HG03432 (cell line): ENCODE data around the gene C9orf72.

ENCODE experiments used
- ATAC-seq: cut with Tn5 transposase; IDR thresholded peaks from one replicate; pipeline ENCODE4 v1.9.1; 2021; ENCODE audit warnings: mild to moderate bottlenecking, moderate library complexity; ENCODE audit not compliant: unreplicated experiment

C9orf72 gene

DNA sequence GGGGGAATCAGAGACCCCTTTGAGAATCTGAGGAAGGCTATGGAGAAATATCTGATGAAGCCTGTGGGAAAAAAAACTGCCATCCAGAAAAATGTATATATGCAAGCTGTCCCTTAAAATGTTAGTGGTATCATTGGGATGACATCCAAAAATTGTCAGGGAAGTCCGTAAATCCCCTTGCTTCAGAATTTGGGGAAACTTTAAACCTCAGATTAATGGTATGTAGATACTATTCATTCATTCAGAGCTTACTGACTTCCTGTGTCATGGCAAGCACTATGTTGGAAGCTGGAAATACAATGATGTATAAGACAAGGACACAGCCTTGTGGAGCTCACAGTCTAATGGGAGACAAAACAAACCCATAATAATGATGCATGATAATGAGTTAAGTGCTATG, 32.8 kb downstream of the C9orf72 start:
- no peak for ATAC-seq

DNA sequence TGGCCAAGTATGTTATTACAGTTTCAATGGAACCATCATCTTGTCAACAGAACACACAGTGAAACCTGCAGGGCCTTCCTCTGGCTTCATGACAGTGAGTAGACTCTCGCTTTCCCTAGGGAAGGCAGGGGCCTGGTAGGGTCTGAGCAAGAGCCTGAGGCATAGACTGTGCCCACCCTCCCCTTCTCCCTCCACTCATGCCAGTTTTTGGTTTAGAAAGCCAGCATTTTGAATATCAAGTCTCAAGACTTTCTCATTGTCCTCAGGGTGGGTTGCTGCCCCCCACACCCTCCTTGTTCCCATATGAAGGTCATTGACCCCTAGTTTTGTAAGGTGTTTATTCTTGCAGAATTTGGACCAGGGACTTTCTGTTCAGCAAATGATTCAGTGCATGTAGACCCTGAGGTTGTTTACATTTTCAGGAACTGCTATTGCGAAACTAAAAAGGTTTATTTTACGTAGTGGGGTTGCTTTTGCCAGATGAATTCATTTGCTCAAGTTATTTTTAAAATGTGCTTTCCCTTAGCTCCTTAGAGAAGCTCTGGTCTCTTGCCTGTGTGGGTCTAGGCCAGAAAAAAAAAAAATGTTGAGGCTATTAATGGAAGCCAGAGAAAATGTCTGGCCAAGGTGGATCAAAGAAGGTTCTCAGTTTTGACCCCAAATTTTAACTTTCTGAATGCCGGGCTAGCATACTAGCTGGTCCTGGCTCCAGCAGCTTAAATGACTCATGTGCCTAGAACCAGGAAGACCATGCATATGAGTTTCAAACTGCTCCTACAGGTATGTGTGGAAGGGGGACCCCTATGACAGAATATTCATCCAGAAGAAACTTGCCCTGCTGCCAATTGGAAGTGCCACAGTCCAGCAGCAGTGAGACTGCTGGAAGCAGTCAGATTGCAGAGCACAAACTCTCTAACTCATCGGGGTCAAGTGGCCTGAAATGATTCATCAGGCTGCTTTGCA, 33.5 kb downstream of the C9orf72 start:
- ATAC-seq: peak; percentile 59

DNA sequence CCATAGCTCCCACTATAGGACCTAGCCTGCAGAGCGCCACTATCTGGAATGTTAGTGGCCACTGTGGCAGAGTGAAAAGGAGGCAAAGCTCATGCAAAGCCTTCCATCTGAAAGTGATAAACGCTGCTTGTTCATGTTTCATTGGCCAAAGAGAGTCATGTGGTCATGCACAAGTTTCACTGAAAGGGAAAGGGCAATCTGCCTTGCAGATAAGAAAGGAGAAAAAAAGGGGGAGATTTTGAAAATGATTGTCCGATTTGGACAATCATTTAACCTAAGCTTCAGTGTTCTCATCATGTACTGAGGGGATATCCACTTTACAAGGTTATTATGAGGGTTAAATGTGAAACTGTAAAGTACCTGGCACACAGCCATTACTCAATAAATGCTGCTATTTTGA, 34.6 kb downstream of the C9orf72 start:
- ATAC-seq: peak; percentile 60

GRCh38 chr9:27537756-27538155, 35.5 kb downstream of the C9orf72 start:
- ATAC-seq: no peak

DNA sequence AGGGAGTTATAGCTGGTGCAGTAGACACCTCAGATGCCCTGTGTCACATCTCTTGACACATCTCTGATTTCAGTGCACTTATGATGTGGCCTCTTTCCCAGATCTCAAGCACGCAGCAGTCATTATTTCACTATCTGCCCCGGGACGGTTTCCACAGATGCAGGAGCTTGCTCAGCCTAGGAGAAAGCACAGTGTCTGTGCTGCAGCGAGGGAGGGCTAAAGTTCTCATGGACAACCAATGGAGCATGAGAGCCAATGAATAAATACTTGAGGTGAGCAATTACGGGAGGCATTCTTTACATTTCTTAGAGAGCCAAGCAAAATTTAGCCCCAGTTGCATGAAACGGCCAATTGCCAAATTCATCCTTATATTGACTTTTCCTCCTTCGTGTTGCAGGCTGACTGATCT, 36.2 kb downstream of the C9orf72 start:
- no peak for ATAC-seq

DNA sequence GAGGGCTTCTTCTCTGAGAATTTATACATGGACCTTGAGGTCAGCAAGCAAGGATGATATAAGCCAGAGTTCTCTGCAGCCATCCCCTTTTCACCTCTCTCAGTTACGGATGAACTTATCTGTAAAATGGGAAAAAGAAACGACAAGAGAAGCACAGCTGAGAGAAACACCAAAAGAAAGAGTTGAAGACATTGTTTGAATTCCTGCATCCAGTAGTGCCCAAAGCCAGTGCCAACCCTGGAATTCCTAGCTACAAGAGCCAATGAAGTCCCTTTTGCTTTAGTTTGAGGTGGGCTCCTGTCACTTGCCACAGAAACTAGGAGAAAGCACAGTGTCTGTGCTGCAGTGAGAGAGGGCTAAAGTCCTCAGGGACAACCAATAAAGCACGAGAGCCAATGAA, 37.1 kb downstream of the C9orf72 start:
- ATAC-seq: no peak

DNA sequence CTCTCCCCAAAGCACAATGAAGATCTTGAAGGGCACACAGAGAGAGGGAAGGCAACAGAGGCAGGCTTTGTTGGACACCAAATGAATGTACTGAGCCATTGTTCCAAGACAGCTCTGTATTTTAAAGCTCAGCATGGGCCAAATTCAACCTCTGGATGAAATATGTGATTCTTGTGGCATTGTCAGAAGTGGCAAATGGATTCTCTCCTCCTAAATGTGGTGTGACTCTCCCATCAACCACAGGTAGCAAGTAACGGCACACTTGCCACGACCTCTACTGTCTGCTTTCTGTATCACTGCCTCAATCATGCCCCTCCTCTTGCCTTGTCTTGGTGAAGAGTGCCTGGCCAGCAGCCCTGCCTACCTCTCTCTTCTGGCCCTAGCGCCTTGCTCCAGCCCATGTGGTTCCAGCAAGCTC, 37.6 kb downstream of the C9orf72 start:
- ATAC-seq: no peak

DNA sequence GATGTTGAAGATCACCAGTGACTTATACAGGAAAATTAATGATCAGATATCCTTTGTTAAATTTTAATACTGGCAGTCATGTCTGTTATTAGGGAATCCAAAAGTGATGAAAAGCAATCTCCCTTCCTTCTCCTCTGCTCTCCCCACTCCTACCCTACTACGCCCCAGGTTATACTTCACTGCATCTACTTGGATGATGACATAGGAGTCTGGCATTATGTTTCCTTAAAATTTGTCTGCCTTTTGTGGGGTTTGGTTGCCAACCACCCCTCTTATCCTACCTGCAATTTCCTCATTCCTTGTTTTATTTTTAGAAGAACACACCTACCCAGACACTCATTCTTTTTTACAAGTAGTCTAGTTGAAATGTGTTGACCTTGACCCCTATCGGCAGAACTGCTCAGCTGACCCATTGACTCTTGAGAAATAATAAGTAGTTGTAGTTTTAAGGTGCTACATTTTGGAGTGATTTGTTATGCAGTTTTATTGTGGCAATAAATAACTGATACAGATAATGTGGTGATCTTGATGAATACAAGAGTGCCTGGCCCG, 38.5 kb downstream of the C9orf72 start:
- ATAC-seq: no peak

GRCh38 chr9:27534131-27534530, 39.1 kb downstream of the C9orf72 start:
- ATAC-seq: no peak

- no peak for ATAC-seq
Observed at GRCh38 chr9:27533311-27533710, 40.0 kb downstream of the C9orf72 start.

DNA sequence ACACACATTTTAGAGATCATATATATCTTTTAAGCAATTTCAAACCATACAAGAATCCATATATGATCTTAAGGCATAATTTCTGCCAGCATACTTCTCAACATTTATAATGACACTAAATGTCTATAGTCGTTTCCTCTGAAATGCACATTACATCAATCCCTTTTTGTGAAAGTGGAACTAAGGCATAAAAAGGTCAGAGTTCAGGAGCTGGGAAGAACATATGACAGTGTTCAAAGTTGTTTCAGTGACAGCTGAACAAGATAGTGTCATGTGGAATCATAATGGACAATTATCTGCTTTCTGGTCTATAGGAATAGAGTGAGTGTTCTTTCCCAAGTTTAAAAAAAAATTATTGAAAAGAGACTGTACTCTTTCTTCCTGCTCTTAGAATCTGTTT, 41.2 kb downstream of the C9orf72 start:
- no peak for ATAC-seq

DNA sequence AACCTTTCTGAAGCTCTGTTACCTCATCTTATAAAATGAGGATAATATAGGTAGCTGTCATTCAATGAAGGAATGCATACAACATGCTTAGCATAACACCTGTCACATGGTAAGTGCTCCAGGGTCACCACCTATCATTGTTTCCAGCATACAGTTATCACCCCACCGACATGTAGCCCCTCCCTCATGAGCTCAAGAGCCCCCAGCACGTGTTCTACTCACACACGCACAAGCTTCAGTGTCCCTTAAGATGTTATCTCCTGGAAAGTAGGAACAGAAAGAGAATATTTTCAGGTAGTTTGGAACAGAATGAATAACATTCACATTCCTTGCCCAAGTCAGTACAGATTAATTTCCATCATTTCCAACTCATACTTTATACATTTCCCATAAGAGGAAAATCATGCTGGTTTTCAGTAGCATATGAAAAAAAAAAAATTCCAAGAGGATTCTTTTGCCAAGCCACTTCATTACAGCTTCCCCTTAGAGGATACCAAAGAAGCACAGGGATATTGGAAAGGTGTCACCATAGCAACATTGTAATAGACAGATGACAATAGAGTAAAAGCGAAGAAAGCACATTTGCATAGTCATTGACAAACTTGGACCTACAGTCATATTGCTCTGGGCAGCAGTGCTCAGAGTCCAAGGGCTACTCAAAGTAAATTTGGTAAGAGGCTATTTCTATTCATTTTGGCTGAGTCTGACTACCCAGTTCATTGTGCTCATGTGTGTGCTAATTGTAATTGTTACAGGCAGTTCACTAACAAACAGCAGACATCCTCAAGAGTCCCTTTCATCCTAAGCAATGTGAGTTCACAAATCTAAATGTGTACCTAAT, 42.1 kb downstream of the C9orf72 start:
- ATAC-seq: no peak

DNA sequence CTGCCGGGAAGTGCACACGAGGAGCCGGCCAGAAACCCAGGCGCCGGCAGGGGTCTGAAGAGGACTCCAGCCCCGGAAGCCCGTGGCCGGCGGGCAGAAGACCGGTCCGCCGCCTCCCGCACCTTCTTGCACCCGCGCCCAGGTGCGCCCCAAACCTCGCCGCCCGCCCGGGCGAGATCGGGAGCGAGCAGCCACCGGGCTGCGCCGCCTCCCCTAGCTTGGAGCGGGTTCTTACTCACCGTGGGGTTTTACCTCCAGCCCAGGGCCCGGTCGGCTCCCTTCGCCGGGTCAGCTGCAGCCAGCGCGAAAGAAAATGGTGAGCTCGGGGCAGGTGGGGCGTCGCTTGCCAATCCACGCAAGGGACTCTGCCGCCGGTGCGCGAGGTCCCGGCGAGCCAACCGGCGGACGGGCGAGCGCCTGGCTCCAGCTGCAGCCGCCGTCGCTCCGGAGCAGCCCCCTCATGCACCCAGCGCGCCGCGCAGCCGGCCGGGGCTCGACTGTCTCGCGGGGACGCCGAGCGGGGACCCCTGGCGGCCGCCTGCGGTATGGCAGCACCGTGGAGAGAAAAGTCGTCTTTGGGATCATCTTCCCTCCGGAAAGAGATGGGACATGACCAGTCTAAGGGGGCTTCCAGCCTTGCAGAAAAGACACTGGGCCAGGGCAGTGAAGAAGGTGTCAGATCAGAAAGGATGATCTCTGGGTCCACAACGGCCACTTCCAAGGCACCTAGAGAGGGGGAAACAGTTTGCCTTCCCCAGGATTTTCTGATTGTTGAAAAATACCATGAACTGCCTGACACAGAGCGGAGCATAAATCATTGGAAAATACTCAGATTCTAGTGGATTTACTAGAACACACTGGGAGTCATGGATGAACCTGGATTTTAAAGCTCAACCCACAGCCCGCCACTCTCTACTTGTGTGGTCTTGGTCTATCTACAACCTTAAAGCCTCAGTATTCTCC, 43.7 kb downstream of the C9orf72 start, which contains the start of gene MOB3B:
TSS of gene MOB3B (minus strand) at position 499 of the 963 bp plus-strand sequence. CDS start 74,264 bp downstream, outside the sequence.
- ATAC-seq: peak; percentile 80

DNA sequence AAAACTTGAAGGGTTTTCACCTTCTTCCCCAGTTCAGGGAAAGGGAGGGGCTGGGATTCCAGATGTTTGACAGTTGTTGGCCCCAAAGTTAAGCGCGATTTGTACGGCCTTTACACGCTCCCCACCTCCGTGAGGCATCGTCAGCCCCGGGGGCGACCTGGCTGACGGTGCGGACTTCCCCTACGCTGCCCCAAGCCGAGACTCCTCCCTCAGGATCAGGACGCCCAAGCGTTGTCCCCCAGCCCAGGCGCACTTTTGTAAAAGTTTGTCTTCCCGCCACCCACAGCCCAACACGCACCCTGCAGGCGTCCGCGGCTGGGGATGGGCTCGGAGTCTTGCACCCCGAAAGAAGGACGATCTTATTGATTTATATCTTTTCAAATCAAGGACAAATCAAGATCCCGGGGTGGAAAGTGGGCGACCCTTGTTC, 44.4 kb downstream of the C9orf72 start:
- ATAC-seq: peak; percentile 61

DNA sequence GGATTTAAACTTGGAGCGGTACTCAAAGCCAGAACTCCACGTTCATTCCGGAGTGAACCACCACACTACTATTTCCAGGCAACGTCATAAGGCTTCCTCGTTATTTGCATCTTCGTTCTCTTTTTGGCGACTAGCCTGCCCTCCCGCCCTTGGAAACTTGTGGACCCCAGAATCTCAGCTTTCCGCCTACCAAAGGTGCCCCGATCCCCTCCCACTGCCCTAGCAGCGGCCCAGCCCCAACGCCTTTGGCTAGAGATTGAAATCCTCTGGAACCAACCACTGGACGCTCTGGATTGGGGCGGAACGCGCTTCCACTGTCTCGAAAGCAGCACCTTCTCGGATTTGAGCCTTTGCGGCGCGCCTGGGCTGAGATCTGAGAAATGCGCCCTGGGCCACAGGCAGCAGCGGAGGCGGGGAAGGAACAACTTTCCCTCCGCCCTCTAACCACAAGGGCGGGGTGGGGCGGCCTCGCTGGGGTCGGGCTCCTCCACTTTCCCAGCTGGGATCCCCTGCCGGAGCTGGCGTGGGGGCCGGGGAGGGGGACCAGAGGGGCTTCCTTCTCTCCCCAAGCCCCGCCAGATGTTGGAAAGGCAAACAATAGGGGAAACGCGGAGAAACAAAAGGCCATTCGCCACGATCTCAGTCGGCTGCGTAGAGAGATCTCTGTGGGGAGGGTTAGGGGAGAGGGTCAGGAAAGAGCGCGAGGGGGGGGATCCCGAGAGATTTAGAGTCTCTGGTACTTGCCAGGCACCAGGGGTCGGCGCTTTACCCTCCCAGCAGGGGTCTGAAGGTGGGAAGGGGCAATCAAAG, 45.0 kb downstream of the C9orf72 start:
- peak; percentile 68 for ATAC-seq

DNA sequence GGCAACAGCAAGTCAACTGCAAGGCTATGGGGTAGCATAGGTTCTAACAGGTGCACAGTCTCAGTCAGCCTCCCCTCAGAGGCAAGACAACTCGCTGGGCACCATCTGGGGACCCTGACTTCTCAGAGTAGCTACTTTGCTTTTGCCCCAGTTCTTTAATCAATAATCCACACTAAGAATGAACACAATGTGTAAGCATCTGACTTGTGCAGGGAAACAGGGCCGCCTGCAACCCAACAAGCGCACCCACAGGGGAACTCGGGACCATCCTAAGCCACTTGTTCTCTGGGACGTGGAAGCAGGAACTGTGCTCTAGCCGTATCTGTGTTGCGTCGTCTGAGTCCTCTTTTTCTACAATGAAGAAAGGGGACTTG, 45.6 kb downstream of the C9orf72 start:
- no peak for ATAC-seq

DNA sequence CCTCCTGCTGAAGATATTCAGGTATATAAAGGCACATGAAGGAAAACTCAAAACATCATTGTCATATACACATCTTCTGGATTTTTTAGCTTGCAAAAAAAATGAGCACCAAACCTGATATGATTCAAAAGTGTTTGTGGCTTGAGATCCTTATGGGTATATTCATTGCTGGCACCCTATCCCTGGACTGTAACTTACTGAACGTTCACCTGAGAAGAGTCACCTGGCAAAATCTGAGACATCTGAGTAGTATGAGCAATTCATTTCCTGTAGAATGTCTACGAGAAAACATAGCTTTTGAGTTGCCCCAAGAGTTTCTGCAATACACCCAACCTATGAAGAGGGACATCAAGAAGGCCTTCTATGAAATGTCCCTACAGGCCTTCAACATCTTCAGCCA, 49.0 kb downstream of the C9orf72 start, which contains the start of gene IFNK:
TSS of gene IFNK (plus strand) at position 55 of the 400 bp plus-strand sequence. CDS start at position 102, 47 bp downstream.
- ATAC-seq: no peak

- no peak for ATAC-seq
Observed at GRCh38 chr9:27523141-27523540, 50.1 kb downstream of the C9orf72 start.

- no peak for ATAC-seq
Observed at GRCh38 chr9:27520986-27521385, 52.3 kb downstream of the C9orf72 start.
